ENCODE measurements around the gene ODAM.

GRCh38 chr4:70251945-70252277 is 56.4 kb downstream of the ODAM start:
- no peak for TF ChIP-seq CTCF (IDR thresholded peaks at IDR 0.05)
- TF ChIP-seq POLR2AphosphoS5 (IDR thresholded peaks at IDR 0.05): no peak
